SU-DHL-6 (cell line): Measurements from ENCODE around the gene ROR1.
"Not testable (repeated sequence)": the region's sequence is repeated elsewhere in the genome, so short reads cannot be mapped to it uniquely, and the experiment has no call there.

Source experiments
- H2AFZ ChIP-seq: fragments of 200-600 bp; sonication (generic); 2 replicates; pipeline ENCODE4 v1.6.1; 2014; ENCODE audit warnings: low read depth, mild to moderate bottlenecking, moderate library complexity, mixed read lengths, antibody characterized with exemption, low read length; ENCODE audit not compliant: severe bottlenecking
- H3F3A ChIP-seq: fragments of 200-600 bp; shearing (Covaris generic); 2 replicates; pipeline ENCODE4 v1.6.0; 2016; ENCODE audit warnings: antibody characterized with exemption, mild to moderate bottlenecking; ENCODE audit not compliant: insufficient read depth
- H3K27ac ChIP-seq: fragments of 200-600 bp; sonication (generic); 2 replicates; pipeline ENCODE4 v1.5.1; 2016; ENCODE audit warnings: low read depth, mild to moderate bottlenecking, low read length, moderate library complexity, mixed read lengths
- H3K27me3 ChIP-seq: fragments of 200-600 bp; sonication (generic), shearing (Covaris generic); 2 replicates; pipeline ENCODE4 v1.6.0; 2014; ENCODE audit warnings: mild to moderate bottlenecking, low read length
- H3K36me3 ChIP-seq: fragments of 200-600 bp; sonication (generic); 2 replicates; pipeline ENCODE4 v1.6.1; 2014; ENCODE audit warnings: mild to moderate bottlenecking, low read length, mixed read lengths
- H3K4me2 ChIP-seq: fragments of 300-600, 200-600 bp; shearing (Covaris generic), sonication (generic); 2 replicates; pipeline ENCODE4 v1.6.0; 2014; ENCODE audit warnings: low read length, low read depth, mild to moderate bottlenecking; ENCODE audit not compliant: poor library complexity, severe bottlenecking
- H3K4me3 ChIP-seq: fragments of 200-600 bp; sonication (generic); 2 replicates; pipeline ENCODE4 v1.5.1; 2014; ENCODE audit warnings: antibody characterized with exemption, low read length, mild to moderate bottlenecking, mixed read lengths; ENCODE audit not compliant: insufficient read depth, poor library complexity, severe bottlenecking
- H3K79me2 ChIP-seq: fragments of 200-600 bp; sonication (generic); 2 replicates; pipeline ENCODE4 v1.6.1; 2014; ENCODE audit warnings: mild to moderate bottlenecking, low read length, moderate library complexity; ENCODE audit not compliant: insufficient read depth
- H3K9ac ChIP-seq: fragments of 200-600 bp; sonication (generic); 2 replicates; pipeline ENCODE4 v1.7.0; 2014; ENCODE audit warnings: mild to moderate bottlenecking, low read length
- H3K9me2 ChIP-seq: fragments of 200-600 bp; sonication (generic); replicated peaks from 2 replicates; pipeline ENCODE4 v1.6.1; 2014; ENCODE audit warnings: low read length; ENCODE audit not compliant: insufficient read depth
- H3K9me3 ChIP-seq: fragments of 200-600 bp; sonication (generic); 2 replicates; pipeline ENCODE4 v1.6.1; 2014; ENCODE audit warnings: low read length, mixed read lengths; ENCODE audit not compliant: insufficient read depth
- H4K20me1 ChIP-seq: fragments of 200-600 bp; sonication (generic); 2 replicates; pipeline ENCODE4 v1.6.1; 2014; ENCODE audit warnings: low read depth, mild to moderate bottlenecking, antibody characterized with exemption, low read length, moderate library complexity, mixed read lengths
- CTCF ChIP-seq: fragments of 200-600 bp; sonication (generic); IDR thresholded peaks from one replicate; pipeline ENCODE4 v1.5.1; 2017; ENCODE audit warnings: antibody characterized with exemption, mild to moderate bottlenecking, low read length, moderate library complexity; ENCODE audit not compliant: insufficient read depth, poor library complexity, severe bottlenecking
- EZH2phosphoT487 ChIP-seq: fragments of 200-600 bp; sonication (generic), shearing (Covaris generic); conservative IDR thresholded peaks from 2 replicates; pipeline ENCODE4 v1.6.1; 2018; ENCODE audit warnings: mild to moderate bottlenecking, antibody characterized with exemption, low read length, moderate library complexity, mixed read lengths

ROR1 gene

GRCh38 chr1:64223329-64224151 is 449.7 kb downstream of the ROR1 start:
- H3K9ac ChIP-seq = no peak overlapping the region
- H3K27ac ChIP-seq = no peak overlapping the region
- H3K79me2 ChIP-seq = no peaks in the 10 kb centered on the region

GRCh38 chr1:64224236-64224635 is 450.4 kb downstream of the ROR1 start:
- H3F3A ChIP-seq, H3K36me3 ChIP-seq, H4K20me1 ChIP-seq, H3K9ac ChIP-seq, H3K4me3 ChIP-seq, H3K9me3 ChIP-seq, H3K27me3 ChIP-seq, H3K79me2 ChIP-seq, H3K27ac ChIP-seq, H3K9me2 ChIP-seq, H2AFZ ChIP-seq, H3K4me2 ChIP-seq: not testable (repeated sequence)

More at GRCh38 chr1:64223329-64224151, 449.7 kb downstream of the ROR1 start:
- H3K4me3 ChIP-seq = no peak overlapping the region
- no peaks in the 10 kb centered on the region for H3K27me3 ChIP-seq
- no peaks in the 10 kb centered on the region for H3K9me3 ChIP-seq
- no peaks in the 10 kb centered on the region for H3F3A ChIP-seq
- H3K4me2 ChIP-seq = no peak overlapping the region
- no peak for TF ChIP-seq EZH2phosphoT487
- no peak for TF ChIP-seq CTCF
- H3K36me3 ChIP-seq = no peaks in the 10 kb centered on the region
- no peaks in the 10 kb centered on the region for H3K9me2 ChIP-seq
- no peaks in the 10 kb centered on the region for H4K20me1 ChIP-seq
- no peak overlapping the region for H2AFZ ChIP-seq

- Histone ChIP-seq H3K9me3 (no peaks in the 10 kb centered on the region), H3K4me3 (no peak overlapping the region), H3K9ac (no peak overlapping the region), H3K4me2 (no peak overlapping the region), H3K27ac (no peak overlapping the region), H2AFZ (no peak overlapping the region), H3K27me3 (no peaks in the 10 kb centered on the region), H3K36me3 (no peaks in the 10 kb centered on the region), H4K20me1 (no peaks in the 10 kb centered on the region), H3F3A (no peaks in the 10 kb centered on the region), H3K79me2 (no peaks in the 10 kb centered on the region), H3K9me2 (no peaks in the 10 kb centered on the region)
- TF ChIP-seq CTCF (no peak), EZH2phosphoT487 (no peak)
These were observed 454.5 kb downstream of the ROR1 start for GRCh38 chr1:64228167-64228957.

GRCh38 chr1:64229307-64229706 is 455.5 kb downstream of the ROR1 start:
- H3K36me3 ChIP-seq = no peaks in the 10 kb centered on the region
- no peaks in the 10 kb centered on the region for H3F3A ChIP-seq
- H3K9me3 ChIP-seq = no peaks in the 10 kb centered on the region
- no peaks in the 10 kb centered on the region for H3K27me3 ChIP-seq
- no peak overlapping the region for H3K9ac ChIP-seq
- no peak overlapping the region for H2AFZ ChIP-seq
- H3K4me2 ChIP-seq = no peak overlapping the region
- H3K9me2 ChIP-seq = no peaks in the 10 kb centered on the region; the same call in 1 of the 2 replicates
- H3K4me3 ChIP-seq = no peak overlapping the region
- H3K27ac ChIP-seq = no peak overlapping the region
- H4K20me1 ChIP-seq = no peaks in the 10 kb centered on the region
- H3K79me2 ChIP-seq = no peaks in the 10 kb centered on the region
- no peak for TF ChIP-seq CTCF
- TF ChIP-seq EZH2phosphoT487 = no peak
